ENCODE measurements around the gene S100A16.
A peak's percentile ranks its signal among the peaks of the same experiment; 100 is the strongest.
"Not testable (repeated sequence)": the region's sequence is repeated elsewhere in the genome, so short reads cannot be mapped to it uniquely, and the experiment has no call there.

Gene S100A16

GRCh38 chr1:153582836-153583235 is 30.1 kb downstream of the S100A16 start:
- DNase-seq = not testable (repeated sequence)

- DNase-seq = no peak
These were observed 34.0 kb downstream of the S100A16 start for GRCh38 chr1:153578936-153579335.

GRCh38 chr1:153578490-153578889 is 34.4 kb downstream of the S100A16 start:
- no peak for DNase-seq

GRCh38 chr1:153577624-153578051 is 35.3 kb downstream of the S100A16 start:
- DNase-seq = no peak

GRCh38 chr1:153577138-153577537 is 35.8 kb downstream of the S100A16 start:
- DNase-seq = no peak

- not testable (repeated sequence) for DNase-seq
These were observed 37.4 kb downstream of the S100A16 start for GRCh38 chr1:153575497-153575896.

GRCh38 chr1:153575081-153575491 is 37.9 kb downstream of the S100A16 start:
- not testable (repeated sequence) for DNase-seq

- no peak for DNase-seq
These were observed 39.6 kb downstream of the S100A16 start for GRCh38 chr1:153573351-153573750.

GRCh38 chr1:153572569-153573015 is 40.3 kb downstream of the S100A16 start:
- DNase-seq = peak; percentile 67

GRCh38 chr1:153571706-153572105 is 41.2 kb downstream of the S100A16 start:
- DNase-seq = no peak

- no peak for DNase-seq
These were observed 42.1 kb downstream of the S100A16 start for GRCh38 chr1:153570874-153571273.

- DNase-seq = no peak
These were observed 43.5 kb downstream of the S100A16 start for GRCh38 chr1:153569465-153569864.

- peak; percentile 85 for DNase-seq
These were observed 44.4 kb downstream of the S100A16 start for GRCh38 chr1:153568367-153569099.

- DNase-seq = peak; percentile 82
These were observed 45.1 kb downstream of the S100A16 start for GRCh38 chr1:153567621-153568366.

GRCh38 chr1:153566414-153567371 is 46.2 kb downstream of the S100A16 start:
- DNase-seq = peak; percentile 98

GRCh38 chr1:153565529-153566374 is 47.2 kb downstream of the S100A16 start, which contains the start of gene S100A2:
TSS of gene S100A2 (minus strand) at chr1:153565844. CDS start at chr1:153563877, 1,967 bp downstream.
- peak; percentile 91 for DNase-seq

GRCh38 chr1:153563991-153564390 is 48.9 kb downstream of the S100A16 start:
- DNase-seq = no peak

GRCh38 chr1:153563483-153563901 is 49.4 kb downstream of the S100A16 start:
- no peak for DNase-seq

- DNase-seq = not testable (repeated sequence)
These were observed 50.9 kb downstream of the S100A16 start for GRCh38 chr1:153562021-153562420.

- no peak for DNase-seq
These were observed 51.4 kb downstream of the S100A16 start for GRCh38 chr1:153561466-153561985.

GRCh38 chr1:153560771-153561465 is 52.0 kb downstream of the S100A16 start:
- DNase-seq = no peak

All from NCI-H226 (cell line).